HepG2 (cell line): Measurements from ENCODE around the gene NAV3. TPM values are rescaled to one million over a fixed set of nuclear protein-coding genes. Genes with fewer than 3 reads are reported as not detected.

Source experiments
- CENPBD1 ChIP-seq: sonication (generic); formaldehyde crosslinking; IDR thresholded peaks from 2 replicates; pipeline ENCODE4 v1.8.0; 2022; ENCODE audit warnings: missing genetic modification reagents, low read depth, mild to moderate bottlenecking, borderline replicate concordance
- CERS6 ChIP-seq: sonication (generic); formaldehyde crosslinking; IDR thresholded peaks from 2 replicates; pipeline ENCODE4 v1.5.0; 2020; ENCODE audit warnings: missing genetic modification reagents
- TFDP1 ChIP-seq: IDR thresholded peaks from 2 replicates; pipeline ENCODE4 v1.6.1; 2016; ENCODE audit warnings: missing compliant biosample characterization, missing genetic modification reagents, borderline replicate concordance
- ZBTB40 ChIP-seq, 2 experiments: fragments of 450-650 bp in 1 of 2; sonication (generic) in 1 of 2; formaldehyde crosslinking in 1 of 2; IDR thresholded peaks; 2 replicates each; pipeline versions ENCODE4 v1.6.1 to v1.8.0; 2016 to 2022; ENCODE audit warnings: antibody characterized with exemption in 1 of 2, mild to moderate bottlenecking in 1 of 2, missing genetic modification reagents in 1 of 2
- ZNF7 ChIP-seq: IDR thresholded peaks from 2 replicates; pipeline ENCODE4 v1.6.1; 2016; ENCODE audit warnings: missing biosample characterization, missing genetic modification reagents
- polyA plus RNA-seq, 8 experiments: library from polyadenylated mRNA; depleted of rRNA in 3 of 8; stranded (reverse) in 7 of 8; unstranded in 1 of 8; fragments of >200 nt; fragmentation: Illumina TruSeq in 4 of 8; extraction: Trizol in 4 of 8; gene quantifications; 2 replicates each; pipeline versions ENCODE4 v1.2.1 to v1.2.3, GENCODE V29; 2011 to 2016; ENCODE audit warnings: low read depth in 4 of 8, missing spikeins in 1 of 8, mixed read lengths in 1 of 8; ENCODE audit not compliant: insufficient read depth in 1 of 8
- total RNA-seq, 5 experiments: library from RNA; depleted of rRNA; stranded (reverse); fragments of >200 nt; fragmentation: Illumina TruSeq; extraction: Trizol; gene quantifications; 2 replicates each; pipeline ENCODE4 v1.2.3, GENCODE V29; 2016; ENCODE audit warnings: low read depth in 1 of 5

NAV3 gene
- total and polyA plus RNA-seq, 2 of the 13 experiments (the other 11 are each of a cell fraction or from before 2014, with no cell fraction given), result 0.01 to 0.18 TPM

GRCh38 chr12:77895699-77896098 lies 65.0 kb downstream of the NAV3 start (continued):
- TF ChIP-seq ZBTB40 (IDR thresholded peaks at IDR 0.05) (no peak), ZBTB40 (CRISPR knock-in tag; IDR thresholded peaks at IDR 0.05) (no peak), ZNF7 (CRISPR knock-in tag) (no peak), CERS6 (no peak), CENPBD1 (CRISPR knock-in tag) (no peak), TFDP1 (CRISPR knock-in tag) (no peak)
